HG02884 (cell line): ENCODE data around the gene TMIGD1.

Experiments
- ATAC-seq: cut with Tn5 transposase; IDR thresholded peaks from one replicate; pipeline ENCODE4 v1.9.1; 2021; ENCODE audit warnings: mild to moderate bottlenecking, moderate library complexity; ENCODE audit not compliant: unreplicated experiment

TMIGD1 gene

DNA sequence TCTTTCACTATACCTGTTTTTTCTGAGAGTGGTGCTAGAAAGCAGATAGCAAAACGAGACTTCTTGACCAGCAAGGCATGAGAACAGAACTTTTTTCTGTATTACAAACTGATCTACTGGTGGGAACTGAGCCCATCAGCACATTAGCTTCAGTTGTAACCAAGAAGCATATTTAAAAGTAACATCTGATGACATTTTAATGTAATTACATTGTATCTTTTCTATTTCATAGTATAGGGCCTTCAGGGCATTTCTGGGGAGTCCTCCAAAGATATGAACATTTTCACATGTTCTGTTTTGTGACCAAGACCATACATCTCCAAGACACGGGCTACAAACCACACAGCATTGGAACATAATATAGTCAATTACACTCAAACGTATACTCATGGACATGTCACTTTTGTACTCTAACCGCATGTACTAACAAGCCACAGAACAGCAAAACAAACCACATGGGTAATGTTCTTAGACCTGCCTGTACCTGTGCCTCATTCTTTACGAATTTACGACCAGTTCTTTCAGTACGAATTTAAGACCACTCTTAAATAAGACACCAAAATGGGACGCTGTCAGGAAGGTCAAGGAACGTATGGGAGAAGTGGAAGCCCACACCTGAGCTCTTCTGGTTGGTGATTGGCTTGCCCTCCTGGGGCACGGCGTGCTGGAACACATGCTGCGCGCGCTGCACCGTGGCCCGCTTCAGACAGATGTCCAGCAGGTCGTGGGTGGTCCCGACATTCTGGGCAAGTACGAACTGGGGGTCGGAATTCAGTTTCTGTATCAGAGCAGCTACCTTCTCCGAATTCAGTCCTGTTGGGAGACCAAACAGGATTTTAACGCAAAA lies 42.9 kb downstream of the TMIGD1 start:
- no peak for ATAC-seq

DNA sequence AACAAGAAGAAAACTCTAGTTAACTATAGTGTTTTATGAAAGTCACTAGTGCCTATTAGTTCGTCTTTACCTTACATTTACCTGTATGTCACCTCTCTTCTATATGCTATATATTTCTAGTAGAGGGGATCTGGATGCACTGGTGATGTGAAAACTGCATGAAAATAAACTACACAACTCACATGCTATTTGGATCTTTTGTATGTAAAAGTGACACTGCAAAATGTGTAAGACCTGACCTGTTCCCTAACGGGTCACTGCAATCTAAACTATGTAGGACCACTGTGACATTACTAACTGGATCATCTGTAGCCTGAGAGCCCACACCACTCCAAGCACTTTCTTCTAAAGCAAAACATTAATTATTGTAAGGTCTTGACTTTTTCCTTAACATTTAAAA lies 43.8 kb downstream of the TMIGD1 start:
- ATAC-seq: no peak

DNA sequence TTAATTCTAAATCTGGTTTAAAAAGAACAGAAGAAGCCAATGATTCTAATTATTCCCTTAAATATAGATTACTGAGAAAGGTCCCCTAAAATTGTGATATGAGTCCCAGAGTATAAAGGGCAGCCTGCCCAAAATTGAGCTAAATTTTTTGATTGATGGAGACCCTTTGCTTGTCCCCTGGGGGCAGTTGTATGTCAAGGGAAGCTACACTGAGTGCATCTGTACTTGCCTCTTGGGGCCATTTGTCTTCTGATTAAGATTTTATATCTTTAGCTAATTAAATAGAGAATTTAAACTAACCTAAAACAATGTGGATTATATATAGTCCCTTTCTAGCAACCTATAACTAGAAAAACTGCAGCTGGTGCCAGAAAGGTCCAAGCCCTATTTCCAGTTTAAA lies 54.7 kb downstream of the TMIGD1 start:
- no peak for ATAC-seq

DNA sequence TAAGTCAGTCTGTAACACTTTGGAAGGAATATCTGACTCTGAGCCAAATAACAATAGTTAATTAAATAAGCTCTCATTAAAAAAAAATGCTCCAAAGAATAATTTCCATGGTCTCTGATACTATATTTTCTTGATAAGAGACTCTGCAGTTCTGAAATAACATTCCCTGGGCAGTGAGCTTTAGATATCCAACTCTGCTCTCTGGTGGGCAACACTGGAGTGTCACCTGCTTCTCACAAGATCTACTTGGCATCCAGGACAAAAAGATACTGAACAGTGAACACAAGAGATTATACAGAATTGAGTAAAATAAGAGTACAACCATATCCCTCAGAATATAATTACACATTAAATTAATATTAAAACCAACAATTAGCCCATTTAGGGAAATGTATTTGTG lies 55.8 kb downstream of the TMIGD1 start:
- ATAC-seq: no peak

DNA sequence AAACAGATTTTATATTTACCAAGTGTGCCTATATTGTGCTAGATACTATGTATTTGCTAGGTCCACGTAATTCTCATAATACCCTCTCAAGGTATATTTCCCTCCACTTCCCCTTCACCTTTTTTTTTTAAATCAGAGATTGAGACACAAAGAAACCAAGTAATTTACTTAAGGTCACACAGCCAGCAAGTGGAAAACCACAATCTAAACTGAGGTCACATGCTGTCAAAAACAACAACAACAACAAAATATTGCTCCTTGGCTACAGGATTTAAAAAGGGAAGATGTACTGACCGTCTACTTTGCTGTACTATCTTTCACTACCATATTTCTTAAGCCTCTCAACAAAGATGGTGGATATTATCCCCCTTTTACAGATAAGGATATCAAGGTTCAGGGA lies 57.9 kb downstream of the TMIGD1 start:
- no peak for ATAC-seq

GRCh38 chr17:30274887-30275286 lies 59.0 kb downstream of the TMIGD1 start:
- ATAC-seq: no peak

DNA sequence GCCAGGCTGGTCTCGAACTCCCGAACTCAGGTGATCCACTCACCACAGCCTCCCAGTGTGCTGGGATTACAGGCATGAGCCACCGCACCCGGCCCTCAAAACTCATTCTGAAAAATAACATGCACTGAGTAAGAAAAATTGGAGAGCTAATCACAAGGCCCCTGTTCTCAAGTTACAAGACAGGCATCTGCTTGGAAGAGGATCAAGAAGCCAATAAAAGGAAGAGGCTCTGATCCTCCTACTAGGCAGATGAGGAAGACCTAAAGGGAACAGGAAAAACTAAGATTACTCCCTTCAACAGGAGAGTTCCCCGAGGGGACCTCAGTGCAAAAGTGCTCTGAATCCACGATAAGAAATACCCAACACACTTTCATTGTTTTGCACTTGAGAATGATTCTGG lies 60.5 kb downstream of the TMIGD1 start:
- no peak for ATAC-seq

- no peak for ATAC-seq
Observed at GRCh38 chr17:30271102-30271501, 62.8 kb downstream of the TMIGD1 start.

- ATAC-seq: no peak
Observed at GRCh38 chr17:30267625-30268024, 66.2 kb downstream of the TMIGD1 start.
